Liver (tissue), 9 donors: Measurements from ENCODE around the gene PARD3. TPM values are rescaled to one million over a fixed set of nuclear protein-coding genes. Genes with fewer than 3 reads are reported as not detected.

ENCODE experiments used
- DNase-seq: peaks from one replicate; pipeline ENCODE4 v3.0.0-alpha.2; 2017; ENCODE audit warnings: low spot score
- H3K27ac ChIP-seq, 2 donors: one replicate each; pipeline ENCODE4 v1.7.0; 2013; ENCODE audit warnings: inconsistent platforms in 2 of 2, low read length in 2 of 2, control low read depth in 1 of 2, low read depth in 1 of 2, mild to moderate bottlenecking in 1 of 2
- H3K27me3 ChIP-seq, 4 donors: one replicate each; pipeline versions ENCODE4 v1.6.1 to v1.7.0; 2013; ENCODE audit warnings: low read length in 3 of 4, inconsistent platforms in 1 of 4, mild to moderate bottlenecking in 1 of 4, moderate library complexity in 1 of 4; ENCODE audit not compliant: control insufficient read depth in 4 of 4, insufficient read depth in 4 of 4
- H3K36me3 ChIP-seq, 4 donors: one replicate each; pipeline versions ENCODE4 v1.6.1 to v1.7.0; 2013; ENCODE audit warnings: low read length in 3 of 4, mild to moderate bottlenecking in 3 of 4, low read depth in 1 of 4, moderate library complexity in 1 of 4; ENCODE audit not compliant: control insufficient read depth in 4 of 4, insufficient read depth in 3 of 4
- H3K4me1 ChIP-seq, 4 donors: one replicate each; pipeline versions ENCODE4 v1.6.1 to v1.7.0; 2013; ENCODE audit warnings: low read length in 3 of 4, mild to moderate bottlenecking in 3 of 4, moderate library complexity in 1 of 4; ENCODE audit not compliant: control insufficient read depth in 4 of 4, insufficient read depth in 4 of 4
- H3K4me3 ChIP-seq, 3 donors: one replicate each; pipeline versions ENCODE4 v1.6.1 to v1.7.0; 2013; ENCODE audit warnings: low read length in 3 of 3, control low read depth in 1 of 3, low read depth in 1 of 3, mild to moderate bottlenecking in 1 of 3
- H3K9ac ChIP-seq, 2 donors: one replicate each; pipeline ENCODE4 v1.7.0; 2013; ENCODE audit warnings: low read length in 2 of 2, mild to moderate bottlenecking in 2 of 2, moderate library complexity in 2 of 2, control low read depth in 1 of 2, low read depth in 1 of 2
- H3K9me3 ChIP-seq, 4 donors: one replicate each; pipeline versions ENCODE4 v1.6.1 to v1.7.0; 2013; ENCODE audit warnings: low read length in 3 of 4; ENCODE audit not compliant: control insufficient read depth in 4 of 4
- ATF3 ChIP-seq: IDR thresholded peaks from 2 replicates; pipeline ENCODE4 v1.6.1; 2016; ENCODE audit warnings: antibody characterized with exemption
- EGR1 ChIP-seq, 2 donors: IDR thresholded peaks; 2 replicates each; pipeline ENCODE4 v1.6.1; 2016 to 2018; ENCODE audit warnings: antibody characterized with exemption in 2 of 2, low read depth in 2 of 2
- GABPA ChIP-seq, 2 donors: IDR thresholded peaks in 1 of 2; conservative IDR thresholded peaks in 1 of 2; 2 replicates each; pipeline ENCODE4 v1.6.1; 2016; ENCODE audit warnings: antibody characterized with exemption in 2 of 2, mild to moderate bottlenecking in 1 of 2, moderate library complexity in 1 of 2
- HNF4A ChIP-seq, 2 donors: conservative IDR thresholded peaks; 2 replicates each; pipeline ENCODE4 v1.6.1; 2016; ENCODE audit warnings: antibody characterized with exemption in 2 of 2, mild to moderate bottlenecking in 2 of 2
- HNF4G ChIP-seq: IDR thresholded peaks from 2 replicates; pipeline ENCODE4 v1.6.1; 2016; ENCODE audit warnings: antibody characterized with exemption
- JUND ChIP-seq, 2 donors: IDR thresholded peaks; 2 replicates each; pipeline ENCODE4 v1.6.1; 2016; ENCODE audit warnings: antibody characterized with exemption in 2 of 2
- RAD21 ChIP-seq, 2 donors: IDR thresholded peaks; 2 replicates each; pipeline ENCODE4 v1.6.1; 2016; ENCODE audit warnings: antibody characterized with exemption in 2 of 2, mild to moderate bottlenecking in 2 of 2
- RXRA ChIP-seq, 2 donors: IDR thresholded peaks; 2 replicates each; pipeline ENCODE4 v1.6.1; 2017 to 2018; ENCODE audit warnings: antibody characterized with exemption in 2 of 2, mild to moderate bottlenecking in 1 of 2
- SP1 ChIP-seq: IDR thresholded peaks from 2 replicates; pipeline ENCODE4 v1.6.1; 2018; ENCODE audit warnings: antibody characterized with exemption, mild to moderate bottlenecking
- TAF1 ChIP-seq: conservative IDR thresholded peaks from 2 replicates; pipeline ENCODE4 v1.6.1; 2016; ENCODE audit warnings: antibody characterized with exemption, mild to moderate bottlenecking
- WGBS: extraction: QIAGEN DNeasy Blood & Tissue Kit; methylation state at CpG from one replicate; pipeline ENCODE4 v1.1.7; 2013; 5-methylcytosine and 5-hydroxymethylcytosine counted together
- polyA plus RNA-seq, 2 donors: library from polyadenylated mRNA; stranded (reverse) in 1 of 2; unstranded in 1 of 2; fragments of 200-250 nt in 1 of 2; fragments of >200 nt in 1 of 2; fragmentation: Nextera tagmentation in 1 of 2; extraction: Ambion mirVana in 1 of 2; gene quantifications; one replicate each; pipeline versions ENCODE4 v1.2.1 to v1.2.3, GENCODE V29; 2013 to 2015
- total RNA-seq, 2 donors: library from RNA; depleted of rRNA; stranded (reverse); fragments of >200 nt; gene quantifications; one replicate each; pipeline ENCODE4 v1.2.3, GENCODE V29; 2014
- TF ChIP-seq, protein P1 (sequence below): fragments of 150-350 bp; IDR thresholded peaks from 2 replicates; pipeline ENCODE4 v1.5.1; 2017; ENCODE audit warnings: improper control_type of control experiment, low read depth, low read length; ENCODE audit not compliant: missing input control
- donor health status: healthy.
- donor health status: healthy.
- donor health status: healthy.
- donor health status: healthy.
- donor health status: healthy.

The PARD3 gene
- total and polyA plus RNA-seq, 4 donors: 12.3 to 43.8 (median 13.5) TPM

- Histone ChIP-seq H3K36me3 (no peaks in the 10 kb centered on the region), H3K27ac (no peak overlapping the region), H3K9ac (no peak overlapping the region), H3K9me3 (no peaks in the 10 kb centered on the region), H3K4me3 (no peak overlapping the region), H3K27me3 (no peaks in the 10 kb centered on the region), H3K4me1 (no peaks in the 10 kb centered on the region)
- TF ChIP-seq GABPA (IDR thresholded peaks at IDR 0.05 in 1 of 2, conservative IDR thresholded peaks at IDR 0.05 in 1 of 2): no peak
- TF ChIP-seq RAD21 (IDR thresholded peaks at IDR 0.05): peak in 1 of 2 donors; percentile 31
- no peak for DNase-seq
- 94% methylated on average over 4 of the region's 4 CpGs for WGBS
Measured at GRCh38 chr10:34222359-34222758, 592.7 kb downstream of the PARD3 start.

GRCh38 chr10:34219753-34220548 is 595.1 kb downstream of the PARD3 start:
- no peak overlapping the region for H3K27ac ChIP-seq
- peaks cover 0 to 3% (median 0%) of the 10 kb centered on the region in 4 donors for H3K4me1 ChIP-seq
- H3K9me3 ChIP-seq: no peaks in the 10 kb centered on the region
- H3K9ac ChIP-seq: no peak overlapping the region
- 89% methylated on average over 10 of the region's 10 CpGs for WGBS
- no peaks in the 10 kb centered on the region for H3K27me3 ChIP-seq
- H3K4me3 ChIP-seq: no peak overlapping the region
- DNase-seq: no peak
- TF ChIP-seq RXRA (IDR thresholded peaks at IDR 0.05) (no peak), SP1 (no peak), EGR1 (IDR thresholded peaks at IDR 0.05; ENCODE audit: low read depth in 2 of 2) (no peak), TAF1 (no peak), HNF4A (conservative IDR thresholded peaks at IDR 0.05) (no peak), HNF4G (no peak), JUND (IDR thresholded peaks at IDR 0.05) (no peak), ATF3 (no peak), GABPA (IDR thresholded peaks at IDR 0.05 in 1 of 2, conservative IDR thresholded peaks at IDR 0.05 in 1 of 2) (no peak)
- TF ChIP-seq, protein P1, sequence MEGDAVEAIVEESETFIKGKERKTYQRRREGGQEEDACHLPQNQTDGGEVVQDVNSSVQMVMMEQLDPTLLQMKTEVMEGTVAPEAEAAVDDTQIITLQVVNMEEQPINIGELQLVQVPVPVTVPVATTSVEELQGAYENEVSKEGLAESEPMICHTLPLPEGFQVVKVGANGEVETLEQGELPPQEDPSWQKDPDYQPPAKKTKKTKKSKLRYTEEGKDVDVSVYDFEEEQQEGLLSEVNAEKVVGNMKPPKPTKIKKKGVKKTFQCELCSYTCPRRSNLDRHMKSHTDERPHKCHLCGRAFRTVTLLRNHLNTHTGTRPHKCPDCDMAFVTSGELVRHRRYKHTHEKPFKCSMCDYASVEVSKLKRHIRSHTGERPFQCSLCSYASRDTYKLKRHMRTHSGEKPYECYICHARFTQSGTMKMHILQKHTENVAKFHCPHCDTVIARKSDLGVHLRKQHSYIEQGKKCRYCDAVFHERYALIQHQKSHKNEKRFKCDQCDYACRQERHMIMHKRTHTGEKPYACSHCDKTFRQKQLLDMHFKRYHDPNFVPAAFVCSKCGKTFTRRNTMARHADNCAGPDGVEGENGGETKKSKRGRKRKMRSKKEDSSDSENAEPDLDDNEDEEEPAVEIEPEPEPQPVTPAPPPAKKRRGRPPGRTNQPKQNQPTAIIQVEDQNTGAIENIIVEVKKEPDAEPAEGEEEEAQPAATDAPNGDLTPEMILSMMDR: no peak
- no peaks in the 10 kb centered on the region for H3K36me3 ChIP-seq

GRCh38 chr10:34217524-34217923 is 597.6 kb downstream of the PARD3 start:
- Histone ChIP-seq H3K36me3 (no peaks in the 10 kb centered on the region), H3K4me3 (no peak overlapping the region), H3K27ac (no peak overlapping the region), H3K27me3 (no peaks in the 10 kb centered on the region), H3K9me3 (no peaks in the 10 kb centered on the region), H3K4me1 (peaks cover 0 to 3% (median 2%) of the 10 kb centered on the region in 4 donors), H3K9ac (no peak overlapping the region)
- 89% methylated on average over 7 of the region's 7 CpGs for WGBS
- no peak for DNase-seq
- TF ChIP-seq GABPA (IDR thresholded peaks at IDR 0.05 in 1 of 2, conservative IDR thresholded peaks at IDR 0.05 in 1 of 2) (no peak), TAF1 (no peak), HNF4G (no peak), EGR1 (IDR thresholded peaks at IDR 0.05; ENCODE audit: low read depth in 2 of 2) (no peak)
